ENCODE data around the gene GMFB. TPM values are rescaled to one million over a fixed set of nuclear protein-coding genes. Genes with fewer than 3 reads are reported as not detected.
A peak's percentile ranks its signal among the peaks of the same experiment; 100 is the strongest.

Gene GMFB
- total and polyA plus RNA-seq, 10 of the 15 experiments (the other 5 are each of a cell fraction or from before 2014, with no cell fraction given): 29.3 to 71.0 (median 50.8) TPM

- TF ChIP-seq, protein P1, sequence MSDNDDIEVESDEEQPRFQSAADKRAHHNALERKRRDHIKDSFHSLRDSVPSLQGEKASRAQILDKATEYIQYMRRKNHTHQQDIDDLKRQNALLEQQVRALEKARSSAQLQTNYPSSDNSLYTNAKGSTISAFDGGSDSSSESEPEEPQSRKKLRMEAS (IDR thresholded peaks at IDR 0.05; ENCODE audit: low read depth, low read length): peak; percentile 95
- TF ChIP-seq BHLHE40 (IDR thresholded peaks at IDR 0.05; ENCODE audit: borderline replicate concordance in 1 of 2, low read depth in 2 of 2, low read length in 1 of 2) (peak; percentile 99 to 100), POLR2A (IDR thresholded peaks at IDR 0.05; ENCODE audit: low read depth, low read length) (peak; percentile 88), ZNF207 (IDR thresholded peaks at IDR 0.05; ENCODE audit: borderline replicate concordance) (peak; percentile 36; the same call in 1 of the 2 replicates), SP1 (IDR thresholded peaks at IDR 0.05; ENCODE audit: low read depth, low read length) (peak; percentile 64), NR2F1 (conservative IDR thresholded peaks at IDR 0.05) (peak; percentile 57), EP300 (IDR thresholded peaks at IDR 0.05; ENCODE audit: borderline replicate concordance in 1 of 2, control insufficient read depth in 1 of 2, low read depth in 2 of 2, low read length in 2 of 2) (0 out of 4 replicates have a peak, but pooled peaks of 1 of the 2 experiments have one; percentile 6), IRF4 (IDR thresholded peaks at IDR 0.05; ENCODE audit: low read depth, low read length) (no peak), KDM1A (IDR thresholded peaks at IDR 0.05; ENCODE audit: borderline replicate concordance) (no peak), MEF2A (IDR thresholded peaks at IDR 0.05; ENCODE audit: insufficient read depth, low read depth, low read length) (peak; percentile 42; the same call in 1 of the 2 replicates), NFXL1 (IDR thresholded peaks at IDR 0.05; ENCODE audit: borderline replicate concordance) (no peak), SMAD1 (IDR thresholded peaks at IDR 0.05; ENCODE audit: low read depth, partially characterized antibody) (no peak), GATAD2B (conservative IDR thresholded peaks at IDR 0.05; ENCODE audit: low read depth) (peak; percentile 88), RB1 (IDR thresholded peaks at IDR 0.05; ENCODE audit: borderline replicate concordance) (peak; percentile 50; the same call in 1 of the 2 replicates), DPF2 (IDR thresholded peaks at IDR 0.05) (0 out of 2 replicates have a peak, but pooled peaks have one; percentile 71), ETV6 (conservative IDR thresholded peaks at IDR 0.05 in 1 of 2, IDR thresholded peaks at IDR 0.05 in 1 of 2; ENCODE audit: borderline replicate concordance in 1 of 2, low read depth in 1 of 2) (0 out of 4 replicates have a peak, but pooled peaks of 1 of the 2 experiments have one; percentile 35), TBL1XR1 (IDR thresholded peaks at IDR 0.05; ENCODE audit: low read depth, low read length) (no peak), GABPA (IDR thresholded peaks at IDR 0.05; ENCODE audit: low read depth) (peak; percentile 40; the same call in 1 of the 2 replicates), RAD51 (IDR thresholded peaks at IDR 0.05) (peak; percentile 94), EGR1 (IDR thresholded peaks at IDR 0.05; ENCODE audit: borderline replicate concordance in 1 of 2, low read depth in 2 of 2, low read length in 2 of 2) (peak in 1 of 2 experiments; percentile 52; a peak in 1 of 3 replicates), CHD2 (IDR thresholded peaks at IDR 0.05; ENCODE audit: borderline replicate concordance, low read depth, low read length) (0 out of 2 replicates have a peak, but pooled peaks have one; percentile 3), HCFC1 (IDR thresholded peaks at IDR 0.05; ENCODE audit: low read length) (peak; percentile 67), RBBP5 (conservative IDR thresholded peaks at IDR 0.05) (no peak), CTCF (IDR thresholded peaks at IDR 0.05 in 2 of 3, conservative IDR thresholded peaks at IDR 0.05 in 1 of 3; ENCODE audit: control insufficient read depth in 2 of 3, extremely low read depth in 1 of 3, insufficient read depth in 1 of 3, low read depth in 3 of 3, low read length in 3 of 3) (peak; percentile 27 to 37 (median 34); a peak in 4 of 6 replicates), PML (IDR thresholded peaks at IDR 0.05; ENCODE audit: low read length) (peak; percentile 61; the same call in 1 of the 2 replicates), TAF1 (IDR thresholded peaks at IDR 0.05; ENCODE audit: borderline replicate concordance, low read depth, low read length) (peak; percentile 84; the same call in 1 of the 2 replicates), TCF3 (IDR thresholded peaks at IDR 0.05; ENCODE audit: borderline replicate concordance, insufficient read depth, low read depth, low read length) (0 out of 2 replicates have a peak, but pooled peaks have one; percentile 12)
- TF ChIP-seq, protein P2, sequence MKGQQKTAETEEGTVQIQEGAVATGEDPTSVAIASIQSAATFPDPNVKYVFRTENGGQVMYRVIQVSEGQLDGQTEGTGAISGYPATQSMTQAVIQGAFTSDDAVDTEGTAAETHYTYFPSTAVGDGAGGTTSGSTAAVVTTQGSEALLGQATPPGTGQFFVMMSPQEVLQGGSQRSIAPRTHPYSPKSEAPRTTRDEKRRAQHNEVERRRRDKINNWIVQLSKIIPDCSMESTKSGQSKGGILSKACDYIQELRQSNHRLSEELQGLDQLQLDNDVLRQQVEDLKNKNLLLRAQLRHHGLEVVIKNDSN (IDR thresholded peaks at IDR 0.05; ENCODE audit: borderline replicate concordance, extremely low read length, insufficient read depth, low read depth, low read length): peak; percentile 90
Observed at GRCh38 chr14:54488646-54489317, at the start of gene GMFB (continued).
